ENCODE measurements around the gene HSPA12A.

DNA sequence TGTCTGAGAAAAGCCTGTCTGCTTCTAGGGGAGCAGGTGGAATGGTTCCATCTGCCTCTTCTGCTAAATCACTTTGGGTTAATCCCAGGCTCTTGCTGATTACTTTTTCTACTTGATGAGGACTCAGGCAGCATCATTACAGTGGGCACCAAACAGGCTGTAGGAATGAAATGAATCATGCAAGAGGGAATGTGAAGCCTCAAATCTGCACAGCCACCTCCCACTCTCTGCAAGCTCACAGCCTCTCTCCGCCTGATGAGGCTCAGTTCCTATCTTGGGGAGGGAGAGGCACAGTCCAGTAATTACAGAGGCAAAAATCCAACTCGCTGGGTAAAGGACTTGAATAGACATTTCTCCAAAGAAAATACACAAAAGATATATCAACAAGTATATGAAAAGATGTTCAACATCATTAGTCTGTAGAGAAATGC is 34.0 kb downstream of the HSPA12A start:
- TF ChIP-seq, protein P1, sequence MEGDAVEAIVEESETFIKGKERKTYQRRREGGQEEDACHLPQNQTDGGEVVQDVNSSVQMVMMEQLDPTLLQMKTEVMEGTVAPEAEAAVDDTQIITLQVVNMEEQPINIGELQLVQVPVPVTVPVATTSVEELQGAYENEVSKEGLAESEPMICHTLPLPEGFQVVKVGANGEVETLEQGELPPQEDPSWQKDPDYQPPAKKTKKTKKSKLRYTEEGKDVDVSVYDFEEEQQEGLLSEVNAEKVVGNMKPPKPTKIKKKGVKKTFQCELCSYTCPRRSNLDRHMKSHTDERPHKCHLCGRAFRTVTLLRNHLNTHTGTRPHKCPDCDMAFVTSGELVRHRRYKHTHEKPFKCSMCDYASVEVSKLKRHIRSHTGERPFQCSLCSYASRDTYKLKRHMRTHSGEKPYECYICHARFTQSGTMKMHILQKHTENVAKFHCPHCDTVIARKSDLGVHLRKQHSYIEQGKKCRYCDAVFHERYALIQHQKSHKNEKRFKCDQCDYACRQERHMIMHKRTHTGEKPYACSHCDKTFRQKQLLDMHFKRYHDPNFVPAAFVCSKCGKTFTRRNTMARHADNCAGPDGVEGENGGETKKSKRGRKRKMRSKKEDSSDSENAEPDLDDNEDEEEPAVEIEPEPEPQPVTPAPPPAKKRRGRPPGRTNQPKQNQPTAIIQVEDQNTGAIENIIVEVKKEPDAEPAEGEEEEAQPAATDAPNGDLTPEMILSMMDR (conservative IDR thresholded peaks at IDR 0.05; ENCODE audit: low read depth, low read length), result no peak
- TF ChIP-seq EZH2 (IDR thresholded peaks at IDR 0.05; ENCODE audit: low read length, unreplicated experiment) (no peak), EZH2phosphoT487 (IDR thresholded peaks at IDR 0.05; ENCODE audit: borderline replicate concordance, low read length) (no peak)
